Hypothalamus (tissue), 51 donors: Measurements from ENCODE around the gene GTPBP4.
"Not testable (repeated sequence)": the region's sequence is repeated elsewhere in the genome, so short reads cannot be mapped to it uniquely, and the experiment has no call there.

Source experiments
- DNase-seq, 51 donors: peaks; one replicate each; lab custom pipeline; 2025; lab: John Stamatoyannopoulos, UW

The GTPBP4 gene

DNA sequence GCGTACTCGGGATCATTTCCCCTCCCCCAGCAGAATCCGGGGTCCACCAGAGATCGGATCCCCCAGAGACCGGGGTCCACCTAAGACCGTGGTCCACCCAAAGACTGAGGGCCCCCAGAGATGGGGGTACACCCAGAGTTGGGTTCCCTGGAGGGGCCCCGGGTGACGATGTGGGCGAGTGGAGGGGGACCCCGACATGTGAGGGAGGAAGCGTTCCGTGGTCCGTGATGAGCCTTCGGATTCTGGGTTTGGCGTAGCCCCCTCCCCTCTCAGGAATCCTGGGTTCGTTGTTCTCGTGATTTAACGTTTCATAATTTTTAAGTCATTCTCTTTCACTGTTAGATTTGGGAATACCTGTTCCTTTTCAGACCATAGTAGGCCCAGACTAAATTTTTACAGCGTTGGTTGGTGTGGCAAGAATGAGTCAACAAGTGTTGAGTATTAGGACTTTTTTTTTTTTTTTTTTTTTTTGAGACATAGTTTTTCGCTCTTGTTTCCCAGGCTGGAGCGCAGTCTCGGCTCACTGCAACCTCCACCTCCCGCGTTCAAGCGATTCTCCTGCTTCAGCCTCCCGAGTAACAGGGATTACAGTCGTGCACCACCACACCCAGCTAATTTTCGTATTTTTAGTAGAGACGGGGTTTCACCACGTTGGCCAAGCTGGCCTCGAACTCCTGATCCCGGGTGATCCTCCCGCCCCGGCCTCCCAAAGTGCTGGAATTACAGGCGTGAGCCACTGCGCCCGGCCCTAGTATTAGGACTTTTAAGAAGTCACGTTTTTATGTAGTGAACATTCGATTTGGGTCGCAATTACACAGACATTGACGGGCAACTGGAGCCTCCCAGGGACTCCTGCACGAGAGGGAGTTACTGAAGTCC is 672 bp downstream of the GTPBP4 start:
- peak in 3 of 51 donors; percentile 46 to 56 (median 48) for DNase-seq

DNA sequence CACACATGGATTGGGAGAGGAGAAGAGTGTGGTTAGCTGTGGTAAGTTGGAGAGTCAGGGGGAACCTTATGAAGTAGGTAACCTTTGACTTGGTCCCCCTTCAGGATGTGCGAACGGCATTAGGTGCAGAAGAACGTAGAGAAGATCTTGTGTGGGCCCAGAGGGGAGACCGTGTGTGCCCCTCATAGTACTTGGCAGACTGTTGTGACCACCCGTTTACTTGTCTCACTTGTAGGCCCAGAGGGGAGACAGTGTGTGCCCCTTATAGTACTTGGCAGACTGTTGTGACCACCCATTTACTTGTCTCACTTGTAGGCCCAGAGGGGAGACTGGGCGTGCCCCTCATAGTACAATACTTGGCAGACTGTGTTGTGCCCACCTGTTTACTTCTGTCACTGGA is 2.6 kb downstream of the GTPBP4 start:
- no peak for DNase-seq

DNA sequence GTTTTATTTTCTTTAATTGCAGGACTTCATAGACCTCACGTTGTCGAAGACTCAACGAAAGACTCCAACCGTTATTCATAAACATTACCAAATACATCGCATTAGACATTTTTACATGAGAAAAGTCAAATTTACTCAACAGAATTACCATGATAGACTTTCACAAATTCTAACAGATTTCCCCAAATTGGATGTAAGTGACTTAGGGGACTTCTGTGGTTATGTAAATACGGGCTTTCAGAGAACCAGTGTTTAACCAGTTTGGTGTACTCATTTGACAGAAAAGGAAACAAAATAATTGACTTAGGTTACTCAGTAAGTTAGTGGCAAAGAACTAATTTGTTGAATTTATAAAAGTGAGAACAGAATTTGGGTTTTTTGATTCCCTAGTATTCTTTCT is 4.2 kb downstream of the GTPBP4 start:
- DNase-seq = no peak

DNA sequence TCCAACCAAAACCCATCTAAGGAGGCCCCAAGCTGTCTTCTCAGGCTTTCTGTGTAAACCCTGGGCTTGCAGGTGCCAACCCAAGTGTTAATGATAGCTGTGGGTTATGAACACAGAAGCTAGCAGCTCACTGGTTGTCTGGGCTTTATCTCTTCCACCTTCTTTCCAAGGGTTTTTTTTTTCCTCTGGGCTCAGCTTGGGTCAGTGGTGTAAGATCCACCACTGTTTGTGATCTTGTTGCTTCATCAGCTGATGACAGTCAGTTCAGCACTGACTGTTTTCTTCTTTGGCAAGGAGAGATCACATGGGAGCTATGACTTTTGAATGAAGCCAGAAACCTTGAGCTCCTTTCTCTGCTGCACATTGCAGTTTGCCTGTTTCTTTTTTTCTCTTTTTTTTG is 4.6 kb downstream of the GTPBP4 start:
- no peak for DNase-seq

DNA sequence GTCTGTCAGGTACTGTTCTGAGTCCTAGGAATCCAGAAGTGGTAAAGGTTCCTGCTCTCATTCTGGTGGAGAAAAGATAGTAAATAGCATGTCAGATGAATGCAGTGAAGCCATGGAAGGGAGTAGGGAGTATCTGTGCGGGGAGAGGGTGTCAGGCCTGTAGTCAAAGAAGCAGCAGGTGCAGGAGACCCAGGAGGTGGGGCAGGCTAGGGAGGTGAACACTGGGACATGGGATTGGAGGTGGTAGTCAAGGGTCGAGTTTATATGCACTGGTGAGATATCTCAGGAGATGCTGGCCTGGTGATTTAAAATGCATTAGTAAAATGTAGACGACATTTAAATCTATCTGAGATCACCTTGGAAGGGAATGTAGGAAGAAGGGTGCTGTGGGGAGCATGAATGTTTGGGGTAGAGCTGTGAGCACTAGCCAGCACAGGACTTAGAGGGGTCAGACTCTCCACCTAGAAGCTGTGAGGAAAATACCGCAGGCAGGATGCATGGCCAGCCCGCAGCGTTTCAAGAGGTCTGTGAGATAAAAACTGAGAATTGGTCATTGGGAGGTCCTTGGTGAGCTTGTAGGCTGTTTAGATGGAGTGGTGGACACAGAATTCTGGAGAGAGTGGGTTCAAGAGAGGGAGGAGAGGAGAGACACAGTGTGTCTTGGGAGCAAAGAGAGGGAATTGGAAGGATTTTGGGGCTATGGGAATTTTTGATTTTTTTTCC is 6.8 kb downstream of the GTPBP4 start:
- DNase-seq = no peak

DNA sequence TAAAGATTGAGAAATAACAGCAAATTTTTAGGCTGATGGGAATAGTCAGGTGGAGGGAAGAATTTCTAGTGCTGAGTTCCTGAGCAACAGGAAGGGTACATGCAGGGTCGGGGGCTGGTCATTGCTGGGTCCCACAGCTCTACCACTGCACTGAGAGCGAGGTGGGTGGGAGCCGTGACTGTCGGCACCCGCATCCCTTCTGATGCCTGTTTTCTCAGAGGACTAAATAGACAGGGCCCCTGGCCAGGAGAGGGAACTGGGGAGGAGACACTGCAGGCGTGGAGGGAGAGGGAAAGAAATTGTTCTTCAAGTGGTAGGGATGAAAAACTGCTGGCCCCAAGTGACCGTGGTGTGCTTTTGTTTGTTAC is 7.3 kb downstream of the GTPBP4 start:
- DNase-seq = no peak

DNA sequence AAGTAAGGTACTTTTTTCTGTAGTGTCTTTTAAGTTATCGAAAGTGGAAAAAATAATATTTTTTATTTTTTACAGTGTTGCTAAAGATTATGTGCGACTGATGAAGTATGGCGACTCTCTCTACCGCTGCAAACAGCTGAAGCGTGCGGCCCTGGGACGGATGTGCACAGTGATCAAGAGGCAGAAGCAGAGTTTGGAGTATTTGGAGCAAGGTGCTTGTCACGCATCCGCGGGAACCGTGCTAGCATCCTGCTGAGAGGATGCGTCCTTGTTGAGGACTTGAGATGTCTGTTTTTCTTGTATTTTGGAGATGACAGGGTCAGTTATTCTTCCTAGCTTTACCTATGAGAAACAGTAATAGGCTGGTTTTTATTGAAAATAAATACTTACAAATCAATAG is 7.8 kb downstream of the GTPBP4 start:
- DNase-seq = no peak

DNA sequence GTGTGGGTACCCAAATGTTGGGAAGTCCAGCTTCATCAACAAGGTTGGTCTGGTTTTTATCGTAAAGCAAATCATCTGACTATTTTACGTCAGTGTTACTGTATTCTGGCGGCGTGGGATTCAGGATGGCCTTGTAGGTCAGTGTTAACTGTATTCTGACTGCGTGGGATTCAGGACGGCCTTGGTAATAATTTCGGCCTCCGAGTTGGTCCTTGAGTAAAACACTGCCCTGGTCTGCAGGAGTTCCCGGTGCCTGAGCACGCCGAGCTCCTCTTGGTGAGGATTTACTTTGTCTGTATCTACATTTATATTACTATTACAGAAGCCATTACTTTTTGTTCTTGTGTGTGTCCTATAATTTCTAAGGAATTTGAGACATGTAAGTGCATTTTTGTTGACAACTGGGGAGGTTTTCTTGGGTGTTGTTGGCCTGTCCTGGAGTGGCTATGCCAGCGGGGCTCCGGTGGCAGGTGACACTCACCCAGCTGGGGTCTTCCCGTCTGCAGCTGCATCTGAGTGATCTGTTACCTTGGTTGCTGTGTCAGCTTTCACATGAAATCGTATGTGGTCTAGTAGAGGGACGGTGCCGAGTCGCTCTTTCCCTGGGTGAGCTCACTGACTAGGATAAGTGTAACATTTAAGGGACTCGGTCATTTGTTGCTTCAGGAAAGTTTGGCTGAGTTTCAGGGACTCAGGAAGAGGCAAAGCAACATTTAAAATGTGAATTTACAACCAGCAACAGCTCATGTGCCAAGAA is 9.2 kb downstream of the GTPBP4 start:
- DNase-seq = no peak

DNA sequence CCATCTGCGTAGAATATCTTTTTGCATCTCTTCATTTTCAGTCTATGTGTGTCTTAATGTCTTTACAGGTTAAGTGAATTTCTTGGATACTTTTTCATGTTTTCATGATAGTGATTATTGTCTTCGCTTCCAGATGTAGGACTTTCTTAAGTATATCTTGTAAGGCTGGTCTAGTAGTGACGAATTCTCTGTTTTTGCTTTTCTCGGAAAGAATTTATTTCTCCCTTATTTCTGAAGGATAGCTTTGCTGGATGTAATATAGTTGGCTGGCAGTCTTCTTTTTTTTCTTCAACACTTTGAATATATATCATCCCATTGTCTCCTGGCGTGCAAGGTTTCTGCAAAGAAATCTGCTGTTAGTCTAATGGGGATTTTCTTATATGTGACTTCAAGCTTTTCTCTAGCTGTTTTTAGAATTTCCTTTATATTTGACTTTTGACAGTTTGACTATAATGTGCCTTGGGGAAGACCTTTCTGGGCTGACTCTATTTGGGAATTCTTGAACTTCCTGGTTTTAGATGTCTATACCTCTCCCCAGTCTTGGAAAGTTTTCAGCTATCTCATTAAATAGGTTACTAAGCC is 14.3 kb downstream of the GTPBP4 start:
- no peak for DNase-seq

DNA sequence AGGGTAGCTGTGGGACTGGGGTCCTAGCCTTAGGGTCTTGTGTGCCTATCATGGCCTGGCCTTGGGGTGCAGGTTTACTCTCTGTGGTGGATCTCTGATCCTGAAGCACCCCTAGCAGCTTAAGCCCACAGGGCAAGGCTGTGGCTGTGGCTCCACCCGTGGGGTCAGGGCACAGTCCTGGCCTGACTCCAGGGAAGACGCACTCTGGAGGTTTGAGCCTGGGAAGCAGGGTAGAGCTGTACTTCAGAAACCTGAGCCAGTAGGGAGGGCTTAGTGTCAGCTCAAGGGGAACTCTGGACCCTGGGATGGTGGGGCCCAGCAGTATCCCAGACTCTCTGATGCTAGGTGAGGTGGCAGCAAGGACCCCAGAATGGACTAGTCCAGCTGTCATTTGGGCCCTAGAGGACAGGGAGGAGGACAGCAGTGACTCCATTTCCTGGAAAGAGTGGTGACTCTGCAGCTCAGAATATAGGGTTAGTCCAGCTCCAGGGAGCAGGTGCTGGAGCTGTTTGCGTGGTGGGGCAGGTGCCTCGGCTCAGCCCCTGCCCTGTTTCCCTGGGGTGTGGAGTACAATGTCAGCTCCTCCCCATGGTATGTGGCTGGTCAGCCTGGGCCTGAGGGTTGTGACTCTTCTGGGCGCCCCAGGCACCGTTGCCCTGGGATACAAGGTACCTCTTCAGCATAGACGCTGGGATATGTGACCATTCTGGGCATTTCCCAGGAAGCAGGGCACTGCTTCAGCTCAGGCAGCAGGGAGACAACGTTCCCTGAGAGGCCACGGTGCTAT is 15.8 kb downstream of the GTPBP4 start:
- DNase-seq = no peak

DNA sequence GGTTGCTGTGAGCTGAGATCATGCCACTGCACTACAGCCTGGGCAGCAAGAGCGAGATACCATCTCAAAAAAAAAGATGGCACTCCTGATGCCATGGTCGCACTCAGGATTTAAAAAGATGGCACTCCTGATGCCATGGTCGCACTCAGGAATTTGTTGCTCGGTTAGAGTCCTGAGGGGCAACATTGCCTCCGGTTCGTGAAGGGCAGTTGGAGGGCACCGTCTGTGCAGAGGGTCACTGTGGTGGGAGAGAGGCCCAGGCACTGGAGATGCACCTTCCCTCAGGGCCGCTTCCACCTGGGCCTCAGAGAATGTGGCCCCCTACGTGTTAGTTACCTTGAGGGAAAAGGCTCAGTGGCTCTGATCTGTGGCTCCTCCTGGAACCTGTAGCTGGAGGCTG is 18.3 kb downstream of the GTPBP4 start:
- no peak for DNase-seq

DNA sequence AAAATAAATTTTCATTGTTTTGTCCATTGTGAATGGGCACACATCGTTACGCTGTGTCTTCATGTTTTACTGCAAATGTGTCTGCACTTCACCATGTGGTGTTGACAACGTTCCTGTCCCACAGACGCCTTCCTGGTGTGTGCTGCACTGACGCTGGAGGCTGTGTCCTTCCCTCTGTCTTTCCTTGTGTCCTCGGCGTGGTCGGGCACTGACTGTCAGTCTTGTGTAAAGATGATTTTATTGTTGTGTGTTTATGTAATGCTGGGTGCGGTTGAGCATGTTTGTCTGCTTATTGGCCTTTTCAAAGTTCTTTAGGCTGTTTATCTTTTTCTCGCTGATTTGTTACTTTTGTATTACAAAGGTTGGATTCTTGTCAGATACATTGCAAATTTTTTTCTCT is 19.3 kb downstream of the GTPBP4 start:
- no peak for DNase-seq

DNA sequence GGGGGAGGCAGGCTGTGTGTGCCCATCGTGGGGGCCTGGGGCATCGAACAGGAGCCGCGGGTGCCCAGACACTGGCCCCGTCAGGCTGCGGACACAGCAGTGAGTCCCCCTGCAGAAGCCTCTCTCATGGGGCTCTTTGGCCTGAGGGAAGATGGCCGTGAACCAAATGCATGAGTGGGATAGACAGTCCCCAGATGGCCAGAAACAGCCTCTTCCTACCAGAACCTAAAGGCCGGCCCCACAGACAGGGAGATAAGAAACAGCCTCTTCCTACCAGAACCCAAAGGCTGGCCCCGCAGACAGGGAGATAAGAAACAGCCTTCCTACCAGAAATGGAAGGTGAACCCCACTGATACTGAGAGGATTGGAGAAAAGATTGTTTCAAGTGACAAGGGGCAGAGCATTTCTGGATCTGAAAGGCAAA is 20.8 kb downstream of the GTPBP4 start:
- no peak for DNase-seq

DNA sequence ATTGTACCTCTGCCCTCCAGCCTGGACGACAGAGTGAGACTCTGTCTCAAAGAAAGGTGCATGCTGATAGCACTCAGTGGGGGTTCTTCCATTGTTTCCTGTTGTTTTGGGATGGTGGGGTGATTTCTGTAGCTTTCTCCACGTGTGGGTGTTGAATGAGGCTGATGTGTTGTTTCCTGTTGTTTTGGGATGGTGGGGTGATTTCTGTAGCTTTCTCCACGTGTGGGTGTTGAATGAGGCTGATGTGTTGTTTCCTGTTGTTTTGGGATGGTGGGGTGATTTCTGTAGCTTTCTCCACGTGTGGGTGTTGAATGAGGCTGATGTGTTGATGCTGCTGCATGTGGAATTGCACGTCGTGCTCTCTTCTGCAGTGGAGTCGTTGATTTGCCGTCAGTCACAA is 21.7 kb downstream of the GTPBP4 start:
- DNase-seq = not testable (repeated sequence)

DNA sequence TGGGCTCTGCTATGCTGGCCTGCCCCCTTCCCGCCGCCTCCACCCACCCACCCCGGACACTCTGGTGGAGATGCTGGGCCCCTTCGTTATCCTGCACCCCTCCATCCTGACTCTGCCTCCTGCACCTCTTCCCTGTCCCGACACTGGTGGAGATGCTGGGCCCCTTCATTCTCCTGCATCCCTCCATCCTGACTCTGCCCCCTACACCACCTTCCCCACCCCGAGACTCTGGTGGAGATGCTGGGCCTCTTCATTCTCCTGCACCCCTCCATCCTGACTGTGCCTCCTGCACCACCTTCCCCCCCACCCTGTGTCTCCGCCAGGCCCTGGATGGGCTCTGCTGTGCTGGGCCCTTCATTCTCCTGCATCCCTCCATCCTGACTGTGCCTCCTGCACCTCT is 22.5 kb downstream of the GTPBP4 start:
- DNase-seq = no peak

DNA sequence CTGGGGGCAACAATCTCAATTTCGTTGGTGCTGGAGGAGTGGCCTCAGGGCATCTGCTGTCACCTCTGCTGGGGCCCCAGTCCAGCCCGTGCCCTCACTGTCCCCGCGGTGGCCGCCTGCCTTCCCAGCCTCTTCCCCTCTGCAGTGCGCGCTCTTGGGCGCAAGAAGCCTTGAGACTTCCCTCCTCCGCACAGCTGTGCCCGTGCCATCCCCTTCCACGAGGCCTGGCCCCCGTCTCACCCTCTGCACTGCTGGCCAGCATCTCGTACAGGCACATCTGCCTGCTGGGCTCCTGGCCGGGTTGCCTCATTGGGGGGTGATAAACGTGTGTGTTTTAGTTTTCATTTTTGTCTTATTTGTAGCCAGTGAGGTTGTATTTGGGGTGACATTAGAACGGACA is 23.5 kb downstream of the GTPBP4 start:
- DNase-seq = no peak

DNA sequence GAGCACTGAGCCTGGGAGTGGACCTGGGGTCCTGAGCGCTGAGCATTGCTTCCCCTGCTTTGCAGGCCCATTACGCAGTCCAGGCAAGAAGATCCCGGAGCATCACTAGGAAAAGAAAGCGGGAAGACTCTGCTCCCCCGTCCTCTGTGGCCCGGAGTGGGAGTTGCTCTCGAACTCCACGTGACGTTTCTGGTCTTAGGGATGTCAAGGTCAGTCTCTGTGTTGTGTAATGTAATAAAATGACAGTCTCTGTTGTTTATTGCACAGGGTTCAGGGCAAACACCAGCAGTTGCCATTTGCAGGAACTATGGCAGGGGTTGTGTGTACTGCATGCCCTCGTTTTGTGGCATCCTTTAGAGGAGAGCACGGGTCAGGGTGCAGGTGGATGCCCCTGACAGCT is 27.5 kb downstream of the GTPBP4 start:
- no peak for DNase-seq

DNA sequence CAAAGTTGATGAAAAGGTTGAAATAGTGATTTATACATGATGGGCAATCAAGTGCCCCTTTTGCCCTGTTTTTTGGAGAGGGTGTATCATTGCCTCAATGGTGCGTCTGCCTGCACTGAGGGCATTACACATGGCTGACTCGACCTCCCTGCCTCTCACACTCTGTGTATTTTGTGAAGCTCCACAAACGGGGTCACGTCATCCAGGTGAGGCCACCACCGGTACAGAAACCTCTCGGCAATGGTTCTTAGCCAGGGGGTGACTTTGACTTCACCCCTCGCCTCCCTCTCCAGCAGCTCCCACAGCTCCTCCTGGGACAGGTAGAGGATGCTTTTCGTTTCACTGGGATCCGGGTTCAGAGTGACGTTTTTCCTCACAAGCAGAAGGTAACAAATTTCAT is 31.1 kb downstream of the GTPBP4 start:
- DNase-seq = no peak

DNA sequence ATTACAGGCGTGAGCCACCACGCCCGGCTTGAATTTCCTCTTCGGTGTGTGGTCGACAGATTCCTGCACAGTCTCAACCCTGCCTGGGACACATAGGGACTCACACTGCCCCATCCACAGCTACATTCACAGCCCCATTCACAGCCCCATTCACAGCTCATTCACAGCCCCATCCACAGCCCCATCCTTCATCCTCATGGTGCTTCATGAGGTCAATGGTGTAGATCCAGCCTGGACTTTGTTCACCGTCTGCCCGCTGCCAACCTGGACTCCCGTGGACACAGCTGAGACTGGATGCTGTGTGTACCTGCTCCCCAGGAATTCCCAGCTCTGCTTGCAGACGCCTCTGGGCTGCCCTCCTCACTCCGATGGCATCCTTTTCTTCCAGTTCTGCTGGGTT is 32.2 kb downstream of the GTPBP4 start:
- no peak for DNase-seq

DNA sequence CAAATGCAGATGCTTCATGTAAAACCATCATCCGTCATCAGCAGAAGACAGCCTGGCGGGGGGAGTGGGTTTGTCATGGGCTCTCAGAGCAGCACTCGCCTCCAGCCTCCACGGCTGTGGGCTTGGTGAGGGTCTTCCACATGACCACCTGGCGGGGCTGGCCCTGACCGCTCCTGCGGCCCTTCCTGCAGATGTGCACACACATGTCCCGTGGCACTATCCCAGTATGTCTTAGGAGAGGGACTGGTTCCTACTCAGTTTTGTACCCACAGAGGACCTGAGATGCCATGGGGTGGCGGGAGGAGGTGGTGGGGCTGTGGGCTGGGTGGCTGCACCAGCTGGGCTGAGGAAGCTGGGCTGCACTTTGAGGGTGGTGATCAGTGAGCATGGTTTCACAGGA is 32.7 kb downstream of the GTPBP4 start:
- DNase-seq = no peak
